Pons (tissue), 1 donor: ENCODE data around the gene RNF150.
"Not testable (repeated sequence)": the region's sequence is repeated elsewhere in the genome, so short reads cannot be mapped to it uniquely, and the experiment has no call there.

Experiments
- DNase-seq: peaks from one replicate; pipeline ENCODE4 v3.0.0-alpha.2; 2016; ENCODE audit warnings: low spot score

The RNF150 gene

GRCh38 chr4:141075553-141075952 lies 57.7 kb downstream of the RNF150 start:
- no peak for DNase-seq

GRCh38 chr4:141074098-141074878 lies 59.0 kb downstream of the RNF150 start:
- no peak for DNase-seq

GRCh38 chr4:141066690-141067089 lies 66.6 kb downstream of the RNF150 start:
- no peak for DNase-seq

GRCh38 chr4:141065872-141066271 lies 67.4 kb downstream of the RNF150 start:
- DNase-seq: no peak

DNA sequence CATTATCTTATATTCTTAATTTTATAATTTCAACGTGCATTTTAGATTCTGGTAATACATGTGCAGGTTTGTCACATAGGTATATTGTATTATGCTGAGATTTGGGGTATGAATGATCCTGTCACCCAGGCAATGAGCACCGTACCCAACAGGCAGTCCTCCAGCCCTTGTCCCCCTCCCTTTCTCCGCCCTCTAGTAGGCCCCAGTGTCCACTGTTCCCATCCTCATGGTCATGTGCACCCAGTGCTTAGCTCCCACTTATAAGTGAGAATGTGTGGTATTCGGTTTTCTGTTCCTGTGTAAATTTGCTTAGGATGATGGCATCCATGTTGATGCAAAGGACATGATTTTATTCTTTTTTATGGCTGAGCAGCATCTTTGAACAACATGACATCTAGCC lies 70.6 kb downstream of the RNF150 start:
- DNase-seq: no peak

GRCh38 chr4:141058591-141059512 lies 74.4 kb downstream of the RNF150 start:
- no peak for DNase-seq

- DNase-seq: no peak
Observed at GRCh38 chr4:141057582-141057981, 75.7 kb downstream of the RNF150 start.

DNA sequence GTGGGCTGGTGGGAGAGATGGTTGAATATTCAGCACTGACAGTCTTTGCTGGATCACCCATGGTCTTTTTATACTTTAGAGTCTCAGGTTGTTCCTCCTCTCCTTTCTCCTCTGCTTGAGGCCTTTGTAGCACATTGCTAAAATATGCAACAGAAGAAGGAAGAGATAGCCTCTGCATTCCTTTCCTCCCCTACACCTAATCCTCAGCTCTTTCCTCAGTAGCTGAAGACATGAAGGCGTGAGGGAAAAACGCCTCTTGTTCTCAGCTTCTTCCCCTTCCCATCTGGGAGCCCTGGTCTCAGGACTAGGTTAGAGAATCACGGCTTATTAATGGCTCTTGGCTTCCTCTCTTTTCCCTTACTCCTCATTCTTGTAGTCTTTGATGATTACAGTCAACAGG lies 76.8 kb downstream of the RNF150 start:
- DNase-seq: no peak

GRCh38 chr4:141054446-141054845 lies 78.8 kb downstream of the RNF150 start:
- no peak for DNase-seq

DNA sequence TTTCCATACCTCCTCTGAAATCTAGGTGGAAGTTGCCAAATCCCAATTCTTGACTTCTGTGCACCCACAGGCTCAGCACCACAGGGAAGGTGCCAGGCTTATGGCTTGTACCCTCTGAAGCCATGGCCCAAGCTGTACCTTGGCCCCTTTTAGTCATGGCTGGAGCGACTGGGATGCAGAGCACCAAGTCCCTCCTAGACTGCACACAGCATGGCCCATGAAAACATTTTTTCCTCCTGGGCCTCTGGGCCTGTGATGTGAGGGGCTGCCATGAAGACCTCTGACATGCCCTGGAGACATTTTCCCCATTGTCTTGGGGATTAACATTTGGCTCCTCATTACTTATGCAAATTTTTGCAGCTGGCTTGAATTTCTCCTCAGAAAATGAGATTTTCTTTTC lies 82.3 kb downstream of the RNF150 start:
- not testable (repeated sequence) for DNase-seq

DNA sequence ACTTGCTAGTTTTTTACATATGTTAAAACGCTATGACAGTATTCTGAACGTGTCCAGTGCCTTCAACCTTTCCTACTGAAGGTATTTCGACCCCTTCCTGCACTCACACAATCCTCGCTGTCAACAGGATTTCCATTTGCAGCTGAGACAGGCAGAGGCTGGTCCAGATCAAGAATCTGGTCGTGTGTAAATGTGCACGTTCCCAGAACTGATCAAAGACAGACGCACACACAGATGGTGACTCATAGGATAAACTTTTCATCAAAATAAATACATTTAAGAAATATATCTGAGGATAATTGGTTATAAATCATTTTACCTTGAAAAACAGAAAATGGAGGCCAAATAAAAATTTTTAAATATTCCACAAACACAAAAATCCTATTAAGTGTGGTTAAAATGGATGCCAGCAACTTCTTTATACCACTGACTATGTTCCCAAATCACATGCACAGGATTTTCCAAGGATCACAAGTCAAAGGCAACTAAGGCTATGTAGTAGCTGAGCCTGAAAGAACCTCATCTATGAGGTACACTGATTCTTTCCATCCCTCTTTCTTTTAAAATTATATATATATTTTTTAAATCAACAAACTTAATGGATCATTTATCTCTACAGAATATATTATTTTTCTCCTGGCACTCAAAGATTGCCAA lies 85.9 kb downstream of the RNF150 start:
- no peak for DNase-seq

GRCh38 chr4:141046255-141046654 lies 87.0 kb downstream of the RNF150 start:
- DNase-seq: no peak

DNA sequence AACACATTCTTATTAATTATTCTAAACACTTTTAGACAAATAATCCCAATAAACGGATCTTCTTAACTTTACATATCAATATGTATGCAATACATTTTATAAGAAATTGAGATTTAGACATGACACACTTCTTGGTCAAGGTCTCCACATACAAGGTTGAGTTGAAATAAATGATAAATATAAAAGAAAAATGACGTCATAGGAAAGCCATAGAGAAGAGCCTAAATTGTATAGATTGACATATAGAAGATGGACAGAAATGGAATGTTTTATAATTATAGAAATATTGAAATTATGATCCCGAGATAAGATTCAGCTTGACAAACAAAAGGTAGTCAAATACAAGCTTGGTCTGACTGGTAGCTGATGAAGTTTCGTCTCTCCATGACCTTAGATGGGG lies 87.4 kb downstream of the RNF150 start:
- DNase-seq: no peak

DNA sequence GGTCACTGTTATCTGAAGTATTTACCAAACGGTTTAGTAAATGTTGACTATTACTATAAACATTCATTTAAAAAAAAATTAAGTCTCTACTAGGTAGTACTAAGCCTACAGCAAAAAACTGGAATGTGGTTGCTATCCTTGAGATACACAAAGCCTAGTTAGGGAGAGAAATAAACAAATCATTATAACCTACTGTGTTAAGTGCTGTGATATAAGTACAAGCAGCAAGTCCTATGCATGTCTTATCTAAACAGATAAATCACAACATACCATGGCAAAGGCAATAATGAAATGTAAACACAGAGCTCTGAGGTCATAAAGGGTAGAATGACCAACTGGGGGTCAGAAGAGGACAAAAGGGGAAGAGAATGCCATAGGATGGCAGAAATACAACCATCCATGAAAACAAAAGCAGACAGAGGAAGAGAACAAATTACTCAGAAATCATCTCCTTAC lies 92.2 kb downstream of the RNF150 start:
- DNase-seq: no peak

DNA sequence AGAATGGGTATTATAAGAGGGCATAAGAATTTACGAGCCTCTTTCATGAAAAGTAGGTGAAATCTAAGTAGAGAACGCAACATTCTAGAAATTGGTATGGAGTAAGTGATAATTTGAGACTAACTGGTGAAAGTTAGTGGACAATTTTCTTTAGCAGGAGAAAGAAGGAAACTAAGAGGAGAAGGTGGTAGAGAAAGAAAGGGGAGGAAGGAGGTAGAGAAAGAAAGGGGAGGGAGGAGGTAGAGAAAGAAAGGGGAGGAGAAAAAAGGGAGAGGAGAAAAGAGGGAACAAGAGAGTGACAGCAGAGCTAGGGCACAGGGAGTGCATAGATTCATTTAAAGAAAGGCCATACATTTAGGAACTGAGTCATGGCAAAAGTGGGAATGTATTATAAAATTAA lies 94.1 kb downstream of the RNF150 start:
- DNase-seq: no peak

GRCh38 chr4:141038428-141038827 lies 94.8 kb downstream of the RNF150 start:
- no peak for DNase-seq

GRCh38 chr4:141037446-141037845 lies 95.8 kb downstream of the RNF150 start:
- DNase-seq: no peak

GRCh38 chr4:141036786-141037185 lies 96.5 kb downstream of the RNF150 start:
- DNase-seq: no peak

DNA sequence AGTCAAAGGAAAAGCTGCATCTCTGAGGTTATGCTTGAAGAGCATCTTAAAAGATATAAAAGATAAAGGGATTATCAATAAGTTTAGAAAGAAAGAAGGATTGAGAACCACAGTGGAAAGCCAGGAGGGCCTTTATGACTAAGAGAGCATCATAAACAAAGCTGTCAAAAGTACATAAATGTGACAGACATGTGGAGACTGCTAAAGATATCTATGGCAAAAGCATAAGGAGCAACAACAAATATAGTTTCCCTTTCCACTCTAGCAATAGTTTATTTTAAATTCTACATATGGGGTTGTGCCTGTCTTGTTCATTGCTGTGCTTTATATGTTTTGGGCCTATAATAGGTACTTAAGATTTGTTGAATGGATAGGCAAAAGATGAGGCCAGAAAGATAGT lies 97.3 kb downstream of the RNF150 start:
- no peak for DNase-seq

DNA sequence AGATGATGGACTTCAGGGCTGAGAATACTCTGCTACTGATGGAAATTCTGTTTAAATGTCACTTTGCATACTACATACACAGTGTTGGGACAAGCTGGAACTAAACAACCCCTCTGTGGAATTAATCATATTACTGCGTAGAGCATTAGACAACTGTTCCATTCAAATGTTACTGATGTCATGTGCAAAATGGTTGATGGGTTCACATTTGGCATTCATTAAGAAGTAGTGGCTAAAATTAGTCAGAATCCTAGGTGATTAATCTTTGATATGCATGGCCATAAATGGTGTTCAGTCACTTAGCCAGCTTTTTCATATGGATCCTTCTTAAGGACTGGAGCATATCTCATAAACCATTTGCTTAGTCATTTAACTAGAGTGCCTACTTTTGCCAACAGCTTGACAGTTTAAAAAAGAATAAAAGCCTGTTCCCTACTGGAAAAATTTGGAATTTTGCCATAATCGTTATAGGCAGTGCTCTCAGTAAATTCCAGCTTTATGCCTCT lies 105.2 kb downstream of the RNF150 start:
- DNase-seq: no peak

- no peak for DNase-seq
Observed at GRCh38 chr4:141027421-141027820, 105.8 kb downstream of the RNF150 start.

DNA sequence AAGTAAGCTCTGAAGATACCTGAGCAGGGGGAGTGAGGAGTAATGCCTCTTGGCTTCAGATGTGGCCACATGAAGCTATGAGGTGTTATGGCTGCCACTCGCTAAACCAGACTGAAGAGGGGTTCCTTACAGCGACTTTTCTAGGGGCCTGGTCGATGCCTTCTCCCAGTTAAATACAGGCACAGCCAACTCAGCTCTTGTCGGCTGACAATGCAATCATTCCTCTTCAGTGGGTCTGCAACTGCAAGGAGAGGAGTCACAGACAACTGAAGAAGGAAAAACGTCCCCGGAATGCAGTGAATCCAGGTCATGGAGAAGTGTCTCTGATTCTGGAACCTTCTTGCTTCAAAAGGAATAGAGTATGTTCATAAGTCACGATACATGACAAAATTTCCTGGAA lies 106.4 kb downstream of the RNF150 start:
- DNase-seq: no peak
